HG02884 (cell line): ENCODE measurements around the gene IRAK1.
A peak's percentile ranks its signal among the peaks of the same experiment; 100 is the strongest.
"Not testable (repeated sequence)": the region's sequence is repeated elsewhere in the genome, so short reads cannot be mapped to it uniquely, and the experiment has no call there.

ENCODE experiments used
- ATAC-seq: cut with Tn5 transposase; IDR thresholded peaks from one replicate; pipeline ENCODE4 v1.9.1; 2021; ENCODE audit warnings: mild to moderate bottlenecking, moderate library complexity; ENCODE audit not compliant: unreplicated experiment

Gene IRAK1

DNA sequence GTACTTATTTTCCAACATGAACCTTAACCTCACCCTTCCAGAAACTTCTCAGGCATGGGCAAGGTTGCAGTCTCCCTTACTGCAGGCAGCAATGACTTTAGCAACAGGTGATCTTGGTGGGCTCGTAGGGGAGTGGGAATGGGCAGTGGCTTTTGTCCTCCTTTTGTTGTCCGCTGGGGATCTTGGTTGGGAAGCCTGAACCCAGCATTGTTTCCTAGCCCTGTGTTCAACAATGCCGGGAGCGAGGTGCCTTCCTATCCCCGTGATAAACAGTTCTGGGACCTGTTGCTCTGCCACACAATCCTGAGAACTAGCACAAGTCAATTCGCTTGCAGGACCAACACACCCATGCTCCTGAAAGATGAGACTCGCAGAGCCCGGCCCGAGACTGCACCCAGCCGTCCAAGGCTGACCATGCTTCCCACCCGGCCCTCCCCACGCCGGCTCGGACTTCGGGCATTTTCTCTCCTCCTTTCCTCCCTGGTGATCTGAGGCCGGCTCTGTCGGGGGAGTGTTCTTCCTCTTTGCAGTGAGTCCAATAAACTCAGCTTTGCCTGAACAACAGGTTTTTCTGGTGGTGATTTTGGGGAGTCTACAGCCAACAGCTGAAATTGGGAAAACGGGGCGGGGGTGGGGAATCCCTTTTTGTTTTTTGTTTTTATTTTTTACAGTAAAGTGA lies 20.2 kb downstream of the IRAK1 start:
- no peak for ATAC-seq

DNA sequence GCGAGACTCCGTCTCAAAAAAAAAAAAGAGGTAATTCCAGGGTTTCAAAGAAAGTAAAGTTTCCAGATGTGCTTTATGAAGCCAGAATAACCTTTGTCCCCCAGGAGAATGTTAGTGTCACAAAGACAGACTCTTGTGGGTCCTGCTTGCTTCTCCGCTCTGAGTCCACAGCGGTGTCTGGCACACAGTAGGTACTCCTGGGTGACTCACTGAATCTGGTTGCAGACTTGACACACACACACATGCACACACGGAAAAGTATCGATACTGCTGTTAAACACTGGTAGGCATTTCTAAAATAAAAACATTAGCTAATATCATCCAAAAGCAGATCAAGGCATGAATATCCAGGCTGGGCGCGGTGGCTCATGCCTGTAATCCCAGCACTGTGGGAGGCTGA lies 24.2 kb downstream of the IRAK1 start:
- ATAC-seq: no peak

DNA sequence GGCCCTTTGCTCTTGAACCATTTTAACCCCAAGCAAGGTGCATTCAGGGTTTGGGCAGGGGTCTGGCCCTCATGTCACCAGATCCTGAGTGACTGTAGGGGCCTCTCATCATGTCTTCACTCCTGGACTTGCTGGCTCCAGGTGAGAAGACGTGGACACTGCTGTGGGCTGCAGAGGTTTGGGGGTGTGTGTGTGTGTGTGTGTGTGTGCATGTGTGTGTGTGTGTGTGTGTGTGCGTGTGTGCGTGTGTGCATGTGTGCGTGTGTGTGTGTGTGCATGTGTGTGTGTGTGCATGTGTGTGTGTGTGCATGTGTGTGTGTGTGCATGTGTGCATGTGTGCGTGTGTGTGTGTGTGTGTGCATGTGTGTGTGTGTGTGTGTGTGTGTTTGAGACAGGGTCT lies 25.3 kb downstream of the IRAK1 start:
- ATAC-seq: not testable (repeated sequence)

DNA sequence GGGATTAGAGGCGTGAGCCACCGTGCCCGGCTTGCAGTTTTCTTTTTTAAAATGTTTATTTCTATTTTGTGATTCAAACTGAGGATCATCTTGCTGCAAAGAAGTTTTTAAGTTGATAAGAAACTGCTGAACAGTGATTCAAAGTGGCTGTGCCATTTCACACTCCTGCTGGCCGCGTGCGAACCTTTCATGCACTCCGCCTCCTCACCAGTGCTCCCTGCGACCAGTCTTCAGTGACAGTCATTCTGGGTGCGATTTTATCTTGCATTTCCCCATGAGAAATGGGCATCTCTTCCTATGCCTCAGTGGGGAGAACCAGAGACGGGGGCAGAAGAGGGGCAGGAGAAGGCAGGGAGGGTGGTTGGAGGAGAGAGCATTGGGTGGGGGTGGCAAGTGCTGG lies 25.7 kb downstream of the IRAK1 start:
- ATAC-seq: no peak

DNA sequence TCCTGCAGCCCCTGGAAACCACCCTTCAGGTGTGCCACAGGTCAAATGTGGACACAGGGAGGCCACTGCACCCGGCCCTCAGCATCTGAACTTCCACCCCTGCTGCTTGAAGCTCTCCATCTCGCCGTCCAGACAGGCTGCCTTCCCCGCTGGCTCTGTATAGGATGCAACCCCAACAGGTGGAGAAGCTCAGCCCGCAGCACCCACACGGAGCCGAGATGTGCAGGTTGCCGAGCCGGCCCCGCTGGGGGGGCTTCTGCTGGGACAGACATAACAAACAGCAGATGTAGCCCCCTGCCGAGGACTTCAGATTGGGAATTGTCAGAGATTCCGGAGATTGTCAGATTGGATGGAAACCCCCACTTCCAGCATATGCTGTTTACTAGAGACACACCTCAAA lies 26.6 kb downstream of the IRAK1 start:
- no peak for ATAC-seq

DNA sequence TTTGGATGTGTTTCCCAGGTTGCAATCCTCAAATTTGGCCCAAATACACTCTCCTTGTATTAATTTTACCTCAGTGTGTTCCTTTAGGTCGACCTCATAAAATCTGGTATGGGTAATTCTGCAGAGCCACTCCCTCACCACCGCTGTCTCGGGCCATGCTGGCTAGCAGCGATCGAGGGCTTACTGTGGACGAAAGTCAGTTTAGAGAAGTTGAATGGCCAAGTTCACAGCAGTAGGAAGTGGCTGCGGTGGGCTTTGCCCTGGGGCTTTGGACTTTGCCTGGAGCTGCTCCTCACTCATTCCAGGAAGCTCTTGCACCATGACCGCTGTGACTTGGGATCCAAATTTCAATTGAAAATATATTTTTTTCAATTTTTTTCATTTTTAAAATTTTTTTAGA lies 27.5 kb downstream of the IRAK1 start:
- ATAC-seq: no peak

DNA sequence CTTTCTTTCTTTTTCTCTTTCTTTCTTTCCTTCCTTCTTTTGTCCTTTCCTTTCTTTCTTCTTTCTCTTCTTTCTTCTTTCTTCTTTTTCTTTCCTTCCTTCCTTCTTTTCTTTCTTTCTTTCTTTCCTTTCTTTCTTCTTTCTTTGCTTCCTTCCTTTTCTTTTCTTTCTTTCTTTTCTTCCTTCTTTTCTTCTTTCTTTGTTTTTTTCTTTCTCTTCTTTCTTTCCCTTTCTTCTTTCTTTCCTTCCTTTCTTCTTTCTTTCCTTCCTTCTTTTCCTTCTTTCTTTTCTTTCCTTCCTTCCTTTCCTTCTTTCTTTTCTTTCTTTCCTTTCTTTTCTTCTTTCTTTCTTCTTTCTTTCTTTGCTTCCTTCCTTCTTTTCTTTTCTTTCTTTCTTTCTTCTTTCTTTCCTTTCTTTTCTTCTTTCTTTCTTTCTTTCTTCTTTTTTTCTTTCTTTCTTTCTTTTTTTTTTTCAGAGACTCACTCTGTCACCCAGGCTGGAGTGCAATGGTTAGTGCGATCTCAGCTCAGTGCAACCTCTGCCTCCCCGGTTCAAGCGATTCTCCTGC lies 28.6 kb downstream of the IRAK1 start:
- ATAC-seq: no peak

DNA sequence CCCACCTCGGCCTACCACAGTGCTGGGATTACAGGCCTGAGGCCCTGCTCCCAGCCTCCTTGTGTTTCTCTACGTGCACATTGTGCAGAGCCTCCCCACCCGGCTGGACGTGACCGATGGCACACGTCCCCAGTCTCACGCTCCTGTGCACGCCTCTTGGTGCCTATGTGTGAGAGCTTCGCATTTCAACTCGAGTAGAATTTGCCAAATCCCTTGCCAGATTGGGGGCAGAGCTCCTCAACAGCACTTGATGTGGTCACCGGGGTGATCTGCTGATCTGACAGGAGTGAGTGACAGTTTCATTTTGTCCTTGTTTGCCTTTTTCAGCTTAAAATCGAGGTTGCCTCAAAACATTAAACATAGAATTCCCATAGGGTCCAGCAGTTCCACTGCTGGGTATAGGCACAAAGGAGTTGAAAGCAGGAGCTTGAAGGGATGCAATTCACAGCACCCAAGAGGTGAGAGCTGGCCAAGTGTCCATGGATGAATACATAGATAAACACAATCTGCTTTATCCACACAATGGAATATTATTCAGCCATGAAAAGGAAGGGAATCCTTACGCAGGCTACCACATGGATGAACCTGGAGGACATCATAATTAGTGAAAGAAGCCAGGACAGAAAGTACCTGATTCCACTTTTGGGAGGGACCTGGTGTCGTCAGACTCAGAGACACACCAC lies 29.6 kb downstream of the IRAK1 start:
- no peak for ATAC-seq

DNA sequence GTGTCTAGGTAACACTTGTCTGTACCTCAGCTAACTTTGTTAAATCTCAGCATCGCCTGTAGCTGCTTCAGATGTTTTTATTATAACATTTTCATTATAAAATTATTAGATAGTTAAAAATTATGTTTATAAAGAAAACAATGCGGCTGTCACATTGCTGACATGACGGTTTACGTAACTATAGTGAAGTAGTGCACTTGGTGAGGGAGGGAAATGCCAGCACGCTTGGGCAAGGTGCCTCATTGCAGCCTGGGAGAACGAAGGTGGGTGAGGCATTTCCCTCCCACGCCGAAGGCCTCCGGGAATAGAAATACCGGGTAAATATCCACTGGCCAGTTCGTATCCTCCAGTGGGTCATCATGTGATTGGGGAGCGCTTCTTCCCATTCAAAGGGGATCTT lies 31.2 kb downstream of the IRAK1 start:
- ATAC-seq: no peak

DNA sequence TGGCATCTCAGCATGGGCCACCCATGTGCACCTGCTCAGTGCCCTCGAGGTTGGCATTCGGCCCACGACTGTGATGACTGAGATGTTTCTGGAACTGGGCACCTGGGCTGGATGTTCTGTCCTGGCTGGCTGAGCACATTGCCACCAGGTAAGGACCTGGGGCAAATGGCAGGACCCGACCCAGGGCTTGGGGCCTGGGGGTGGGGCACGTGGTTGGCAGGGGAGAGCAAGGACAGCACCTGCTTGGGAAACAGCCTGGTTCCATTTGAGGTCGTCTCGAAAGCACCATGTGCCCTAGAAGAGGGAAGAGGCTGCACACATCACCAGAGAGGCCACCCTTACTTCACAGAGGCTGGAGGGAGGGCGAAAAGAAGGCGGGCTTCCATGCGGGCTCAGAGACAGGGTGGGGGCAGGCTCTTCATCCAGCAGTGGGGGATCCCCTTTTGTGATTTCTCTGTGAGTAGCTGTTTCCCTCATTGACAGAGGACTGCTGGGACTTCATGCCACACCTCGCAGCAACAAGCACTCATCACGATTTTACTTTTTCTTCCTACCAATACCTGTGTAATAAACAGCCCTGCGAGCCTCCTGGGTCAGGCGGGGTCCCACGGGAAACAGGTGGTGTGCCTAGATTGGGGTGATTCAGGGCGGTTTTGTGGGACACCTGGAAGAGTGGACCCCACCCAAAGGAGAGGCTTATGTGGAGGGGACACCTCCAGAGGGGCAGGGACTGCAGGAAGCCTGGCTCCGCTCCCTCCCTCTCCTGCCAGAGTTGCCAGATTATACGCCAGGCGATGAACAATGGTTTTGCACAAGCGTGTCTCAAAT lies 35.1 kb downstream of the IRAK1 start:
- ATAC-seq: no peak

DNA sequence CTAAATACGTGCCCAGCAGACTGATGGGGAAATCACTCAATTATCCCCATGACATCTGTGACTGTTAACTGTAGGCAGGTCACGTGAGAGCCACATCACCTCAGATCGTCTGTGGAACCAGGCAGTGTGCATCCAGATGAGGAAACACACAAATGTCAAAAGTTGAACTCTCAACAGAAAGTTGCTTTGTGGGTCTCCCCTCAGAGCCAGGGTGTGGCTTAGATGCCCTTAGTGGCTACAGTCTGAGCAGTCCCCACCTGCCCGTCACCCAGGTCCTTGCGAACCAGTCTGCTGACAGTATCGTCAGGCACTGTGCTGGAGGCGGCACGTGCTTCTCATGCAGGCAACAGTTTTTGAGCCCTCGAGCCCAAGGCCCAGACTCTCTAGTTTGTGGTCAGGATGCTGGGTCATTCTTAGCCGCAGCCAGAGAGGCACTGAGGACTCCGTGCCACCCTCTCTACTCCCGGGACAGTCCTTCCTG lies 36.3 kb downstream of the IRAK1 start:
- no peak for ATAC-seq

DNA sequence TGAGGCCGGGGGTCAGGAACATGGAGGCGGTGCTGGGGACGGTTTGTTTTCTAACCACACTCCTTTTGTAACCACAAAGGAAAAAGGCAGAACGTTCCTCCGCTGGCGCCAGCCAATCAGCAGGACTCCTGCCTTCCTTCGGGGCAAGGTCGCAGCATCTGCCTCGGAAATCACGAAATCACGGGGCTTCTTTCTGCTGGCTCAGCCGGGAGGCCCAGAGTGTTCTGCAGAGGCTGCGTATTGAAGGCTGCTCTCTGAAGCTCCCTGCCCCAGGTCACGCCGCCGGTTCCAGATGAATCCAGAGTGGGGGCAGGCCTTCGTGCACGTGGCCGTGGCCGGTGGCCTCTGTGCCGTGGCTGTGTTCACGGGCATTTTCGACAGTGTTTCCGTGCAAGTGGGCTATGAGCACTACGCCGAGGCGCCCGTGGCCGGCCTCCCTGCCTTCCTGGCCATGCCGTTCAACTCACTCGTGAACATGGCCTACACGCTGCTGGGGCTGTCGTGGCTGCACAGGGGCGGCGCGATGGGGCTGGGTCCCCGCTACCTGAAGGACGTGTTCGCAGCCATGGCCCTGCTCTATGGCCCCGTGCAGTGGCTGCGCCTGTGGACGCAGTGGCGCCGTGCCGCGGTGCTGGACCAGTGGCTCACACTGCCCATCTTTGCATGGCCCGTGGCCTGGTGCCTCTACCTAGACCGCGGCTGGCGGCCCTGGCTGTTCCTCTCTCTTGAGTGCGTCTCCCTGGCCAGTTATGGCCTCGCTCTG lies 37.8 kb downstream of the IRAK1 start:
- no peak for ATAC-seq

DNA sequence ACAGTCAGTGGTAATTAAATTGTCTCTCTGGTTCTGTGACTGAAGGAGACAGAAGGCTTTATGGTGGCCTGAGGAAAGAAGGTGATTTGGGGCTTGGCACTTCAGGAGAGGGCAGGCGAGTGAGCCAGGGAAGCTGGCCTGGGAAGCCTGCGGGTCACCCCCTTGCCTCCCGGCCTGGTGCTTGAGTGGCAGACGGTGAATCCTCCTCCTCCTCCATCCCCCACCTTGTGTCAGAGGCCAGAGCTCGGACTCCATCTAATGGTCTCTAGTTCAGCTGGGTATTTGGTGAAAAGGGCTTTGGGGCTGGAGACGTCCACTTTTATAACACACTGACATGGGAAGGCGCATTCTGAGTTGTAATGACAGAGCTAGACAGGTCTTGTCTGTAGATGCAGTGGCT lies 38.5 kb downstream of the IRAK1 start:
- no peak for ATAC-seq

DNA sequence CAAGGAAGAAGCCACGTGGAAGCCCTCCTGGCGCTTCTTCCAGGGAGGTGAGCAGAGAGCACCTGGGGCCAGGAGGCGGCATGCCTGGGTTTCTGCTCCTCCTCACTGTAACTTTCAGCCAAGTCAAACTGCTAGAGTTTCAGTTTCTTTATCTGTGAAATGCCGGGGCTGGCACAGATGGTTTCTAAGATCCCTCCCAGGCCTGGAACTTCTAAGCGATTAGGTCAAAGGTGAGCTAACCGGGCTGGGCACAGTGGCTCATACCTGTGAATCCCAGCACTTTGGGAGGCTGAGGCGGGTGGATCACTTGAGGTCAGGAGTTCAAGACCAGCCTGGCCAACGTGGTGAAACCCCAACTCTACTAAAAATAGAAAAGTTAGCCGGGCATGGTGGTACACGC lies 39.3 kb downstream of the IRAK1 start:
- ATAC-seq: not testable (repeated sequence)

DNA sequence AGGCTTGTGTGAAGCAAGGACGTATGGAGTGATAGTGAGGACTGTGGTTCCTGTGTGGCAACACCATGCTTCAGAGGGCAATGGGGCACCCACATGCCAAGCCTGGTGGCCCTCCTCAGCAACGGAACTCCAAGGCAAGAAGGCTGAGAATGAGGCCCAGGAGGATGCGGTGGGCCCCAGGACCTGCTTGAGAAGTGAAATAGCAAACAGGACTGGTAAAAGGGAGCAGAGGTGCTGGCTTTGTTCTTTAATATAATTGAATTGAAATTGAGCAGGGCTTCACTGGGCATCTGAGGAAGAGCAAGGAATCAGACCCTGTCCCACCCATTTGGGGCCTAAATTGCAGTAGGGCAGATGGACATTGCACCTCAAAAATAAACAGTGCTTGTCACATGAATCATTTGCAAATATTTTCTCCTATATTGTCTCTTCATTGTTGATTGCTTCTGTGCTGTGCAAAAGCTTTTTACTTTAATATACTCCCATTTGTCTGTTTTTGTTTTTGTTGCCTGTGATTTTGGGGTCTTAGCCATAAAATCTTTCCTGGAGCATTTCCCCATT lies 44.9 kb downstream of the IRAK1 start:
- ATAC-seq: no peak

DNA sequence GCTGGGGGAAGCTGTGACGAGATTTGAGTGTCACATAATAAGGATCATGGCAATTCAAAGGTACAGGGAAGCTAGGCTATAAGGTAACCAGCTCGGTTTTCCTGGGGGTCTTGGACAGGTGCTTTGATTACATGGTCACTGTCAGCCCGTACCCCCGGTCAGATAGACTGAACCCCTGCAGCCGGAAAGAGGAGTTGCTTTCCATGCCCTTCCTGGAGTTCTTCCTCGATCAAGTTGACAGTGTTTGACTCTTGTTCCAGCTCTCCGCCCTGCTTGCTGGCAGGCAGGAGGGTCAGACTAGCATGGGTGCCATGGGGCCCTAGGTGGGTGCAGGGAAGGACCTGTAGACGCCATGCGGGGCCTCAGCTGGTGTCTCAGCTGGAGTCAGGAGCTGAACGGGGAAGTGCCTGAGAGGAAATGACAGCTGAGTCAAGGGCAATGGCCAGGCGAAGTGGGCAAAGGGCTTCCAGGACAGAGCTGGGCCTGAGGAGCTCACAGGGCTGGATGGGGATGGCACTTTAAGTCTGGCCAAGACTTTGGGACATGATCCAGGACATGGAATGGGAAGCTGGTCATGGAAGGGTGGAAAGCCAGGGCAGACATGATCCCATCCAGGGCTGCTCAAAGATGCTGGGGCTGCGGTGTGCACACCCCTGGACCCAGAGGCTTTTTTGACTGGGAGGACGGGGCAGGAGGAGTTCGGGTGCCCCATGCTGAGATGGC lies 45.5 kb downstream of the IRAK1 start:
- no peak for ATAC-seq

DNA sequence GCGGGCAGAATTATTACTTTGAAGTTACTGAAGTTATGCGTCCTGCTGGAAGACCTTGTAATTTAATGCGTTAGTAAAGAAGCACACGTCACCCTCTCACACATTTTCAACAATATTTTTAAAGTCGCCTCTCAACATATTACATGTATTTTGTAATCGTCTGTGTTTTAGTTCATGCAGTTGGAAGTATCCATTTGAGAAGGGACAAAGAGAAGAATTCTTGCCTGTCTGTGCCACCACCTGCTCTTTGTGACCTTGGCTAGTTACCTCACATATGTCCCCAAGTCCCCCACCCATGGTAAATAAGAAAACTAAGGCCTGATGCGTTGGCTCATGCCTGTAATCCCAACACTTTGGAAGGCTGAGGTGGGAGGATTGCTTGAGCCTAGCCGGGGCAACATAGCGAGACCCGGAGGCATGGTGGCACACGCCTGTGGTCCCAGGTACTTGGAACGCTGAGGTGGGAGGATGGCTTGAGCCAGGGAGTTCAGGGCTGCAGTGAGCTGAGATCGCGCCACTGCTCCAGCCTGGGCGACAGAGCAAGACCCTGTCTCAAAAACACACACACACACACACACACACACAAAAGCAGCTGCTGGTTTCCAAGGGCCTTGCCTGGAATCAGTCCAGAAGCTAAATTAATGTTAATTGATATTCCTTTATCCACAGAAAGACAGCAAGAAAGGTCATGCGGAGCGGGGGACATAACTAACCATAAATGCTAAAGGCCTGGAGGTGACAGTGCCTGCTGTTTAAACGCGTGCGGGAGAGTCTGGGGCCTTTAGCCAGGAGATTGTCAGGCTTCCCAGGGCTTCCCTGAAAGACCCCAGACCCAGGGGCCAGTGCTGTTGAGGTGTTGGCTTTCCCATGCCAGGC lies 46.3 kb downstream of the IRAK1 start:
- ATAC-seq: no peak

DNA sequence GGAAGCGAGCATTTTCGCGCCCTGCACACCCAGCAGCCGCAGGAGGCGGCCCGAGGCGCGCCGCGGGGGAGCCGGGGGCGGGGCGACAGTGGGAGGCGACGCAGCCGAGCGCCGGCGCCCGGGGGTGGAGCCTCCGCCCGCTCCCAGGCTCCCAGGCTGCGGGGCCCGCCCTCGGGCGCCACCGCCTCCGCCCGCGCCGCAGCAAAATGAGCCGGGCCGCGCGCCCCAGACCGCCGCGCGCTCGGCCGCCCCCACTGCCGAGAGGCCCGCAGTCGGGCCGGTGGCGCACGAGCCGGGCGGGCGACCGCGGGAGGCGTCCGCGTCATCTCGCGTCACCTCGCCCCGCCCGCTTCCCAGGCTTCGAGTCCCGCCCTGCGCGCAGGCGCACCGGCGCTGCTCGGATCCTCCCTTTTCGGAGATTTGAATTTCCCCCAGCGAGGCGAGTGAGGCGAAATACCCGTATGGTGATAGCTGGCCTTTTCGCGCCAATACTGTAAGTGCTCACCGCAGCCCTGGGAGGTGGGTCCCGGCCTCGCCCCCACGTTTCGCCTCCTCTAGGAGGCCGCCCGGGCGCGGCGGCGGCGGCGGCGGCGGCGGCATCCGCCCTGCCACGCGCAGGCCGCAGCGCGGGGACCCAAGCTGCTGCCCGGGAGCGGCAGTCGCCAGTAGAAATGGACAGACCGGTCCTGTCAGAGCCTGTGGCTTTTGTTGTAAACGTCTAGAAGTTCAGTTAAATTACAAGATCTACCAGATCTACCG lies 47.2 kb downstream of the IRAK1 start, which contains the start of gene TMEM187:
TMEM187 (plus strand) TSS at position 387 of the 759 bp plus-strand sequence. CDS start 9,309 bp downstream, outside the sequence.
- peak; percentile 39 for ATAC-seq
